Motor neuron (in vitro differentiated cells): ENCODE measurements around the gene C1orf159. TPM values are rescaled to one million over a fixed set of nuclear protein-coding genes. Genes with fewer than 3 reads are reported as not detected.
A peak's percentile ranks its signal among the peaks of the same experiment; 100 is the strongest.

Experiments used
- ATAC-seq, 8 experiments: fragments of 200-7000 bp; cut with Tn5 transposase; replicated peaks in 6 of 8; 2 replicates each; pipeline ENCODE4 v1.8.0; 2021; ENCODE audit warnings: mild to moderate bottlenecking in 8 of 8, moderate library complexity in 8 of 8
- H3K27ac ChIP-seq, 2 donors: fragments of 250-450 bp; sonication (Bioruptor Pico); 2 replicates each; pipeline ENCODE4 v1.9.0; 2021; ENCODE audit warnings: antibody characterized with exemption in 2 of 2, mild to moderate bottlenecking in 2 of 2, moderate library complexity in 1 of 2
- H3K4me1 ChIP-seq, 2 donors: fragments of 250-450 bp; sonication (Bioruptor Pico); replicated peaks in 1 of 2; 2 replicates each; pipeline ENCODE4 v1.6.1; 2021; ENCODE audit warnings: antibody characterized with exemption in 2 of 2, mild to moderate bottlenecking in 2 of 2, moderate library complexity in 1 of 2
- H3K4me3 ChIP-seq, 5 donors: fragments of 250-450 bp; sonication (Bioruptor Pico); 2 replicates each; pipeline ENCODE4 v1.9.0; 2021; ENCODE audit warnings: antibody characterized with exemption in 5 of 5, mild to moderate bottlenecking in 5 of 5, moderate library complexity in 4 of 5
- WGBS, 10 experiments: fragments of 450-650 bp; shearing (Covaris generic); methylation state at CpG; one replicate each; pipeline ENCODE4 v1.0.0; 2022; 5-methylcytosine and 5-hydroxymethylcytosine counted together
- in situ Hi-C, 9 experiments: fragments of 400-800 bp; cut with MboI; loops; one replicate each; pipeline ENCODE4 v1.15.0; 2021; ENCODE audit warnings: low sequenced_read_pairs in 9 of 9, low pct_unique_long_range_greater_than_20kb in 2 of 9; ENCODE audit not compliant: unreplicated experiment in 9 of 9
- total RNA-seq, 8 experiments: library from RNA; unstranded; fragments of 300-600 nt; gene quantifications; 2 replicates each; pipeline versions ENCODE4 v1.2.3 to v1.2.4, GENCODE V29; 2022

Gene C1orf159
- total RNA-seq, 8 experiments from 2014 or later = 5.8 to 17.9 (median 9.7) TPM

- ATAC-seq = peak in 3 of 8 experiments; percentile 28 to 75 (median 52)
- in situ Hi-C loops = no loop called here
- H3K27ac ChIP-seq = no peak within 1 kb of the TSS
- H3K4me1 ChIP-seq = peaks cover 5 to 16% of the 10 kb centered on the region in 2 donors
- WGBS, 10 experiments = 10 to 90% (median 64%) methylated on average over 2 to 6 of the region's 35 CpGs; no CpG with 5 or more reads in 5 of the 10 experiments
- H3K4me3 ChIP-seq = no peak within 1 kb of the TSS
These were observed 41.9 kb downstream of the C1orf159 start, which contains the start of gene RNF223 for GRCh38 chr1:1073743-1074587. TSS of gene RNF223 (minus strand) at chr1:1074306. CDS start at chr1:1072566, 1,740 bp downstream.

GRCh38 chr1:1072849-1073742 lies 42.8 kb downstream of the C1orf159 start:
- Histone ChIP-seq H3K4me1 (peaks cover 10 to 21% of the 10 kb centered on the region in 2 donors), H3K4me3 (no peak overlapping the region), H3K27ac (no peak overlapping the region)
- in situ Hi-C loops = no loop called here
- WGBS, 10 experiments = 24 to 90% (median 60%) methylated on average over 2 to 7 of the region's 28 CpGs; no CpG with 5 or more reads in 5 of the 10 experiments
- no peak for ATAC-seq

GRCh38 chr1:1072299-1072848 lies 43.5 kb downstream of the C1orf159 start:
- WGBS, 10 experiments = 0 to 60% (median 41%) methylated on average over 1 to 6 of the region's 21 CpGs; no CpG with 5 or more reads in 6 of the 10 experiments
- Histone ChIP-seq H3K4me1 (peaks cover 16 to 28% of the 10 kb centered on the region in 2 donors), H3K4me3 (no peak overlapping the region), H3K27ac (no peak overlapping the region)
- in situ Hi-C loops = no loop called here
- ATAC-seq = no peak

GRCh38 chr1:1071486-1072298 lies 44.2 kb downstream of the C1orf159 start:
- in situ Hi-C loops = no loop called here
- WGBS, 10 experiments = 74 to 76% methylated on average over 4 to 7 of the region's 56 CpGs; no CpG with 5 or more reads in 8 of the 10 experiments
- Histone ChIP-seq H3K4me1 (peaks cover 16 to 28% of the 10 kb centered on the region in 2 donors), H3K27ac (no peak overlapping the region), H3K4me3 (no peak overlapping the region)
- no peak for ATAC-seq

GRCh38 chr1:1069711-1070676 lies 45.9 kb downstream of the C1orf159 start:
- ATAC-seq = peak in 7 of 8 experiments; percentile 6 to 78 (median 69)
- in situ Hi-C loops = no loop called here
- 33 to 100% (median 36%) methylated on average over 1 to 14 of the region's 40 CpGs; no CpG with 5 or more reads in 6 of the 10 experiments for WGBS, 10 experiments

GRCh38 chr1:1069056-1069710 lies 46.7 kb downstream of the C1orf159 start:
- in situ Hi-C loops = no loop called here
- peak in 7 of 8 experiments; percentile 11 to 61 (median 53) for ATAC-seq
- H3K27ac ChIP-seq = peak overlapping the region in 1 of 2 donors; percentile 0
- H3K4me1 ChIP-seq = peaks cover 20 to 36% of the 10 kb centered on the region in 2 donors
- WGBS, 10 experiments = 1 to 32% (median 4%) methylated on average over 5 to 18 of the region's 75 CpGs; no CpG with 5 or more reads in 7 of the 10 experiments
- peak overlapping the region; percentile 39 to 75 (median 49) for H3K4me3 ChIP-seq

More at GRCh38 chr1:1069711-1070676, 45.9 kb downstream of the C1orf159 start:
- Histone ChIP-seq H3K4me3 (peak overlapping the region; percentile 39 to 75 (median 49)), H3K27ac (peak overlapping the region in 1 of 2 donors; percentile 43), H3K4me1 (peaks cover 16 to 32% of the 10 kb centered on the region in 2 donors)

- peak in 7 of 8 experiments; percentile 3 to 20 (median 13) for ATAC-seq
- H3K4me3 ChIP-seq = peak overlapping the region; percentile 39 to 75 (median 49)
- WGBS, 10 experiments = no CpG with 5 or more reads among the region's 55 CpGs
- H3K27ac ChIP-seq = no peak overlapping the region
- peaks cover 23 to 42% of the 10 kb centered on the region in 2 donors for H3K4me1 ChIP-seq
- in situ Hi-C loops = no loop called here
These were observed 47.3 kb downstream of the C1orf159 start for GRCh38 chr1:1068517-1069055.

GRCh38 chr1:1067860-1068516 lies 47.9 kb downstream of the C1orf159 start:
- H3K4me1 ChIP-seq = peaks cover 23 to 48% of the 10 kb centered on the region in 2 donors
- ATAC-seq = no peak
- WGBS, 10 experiments = 0 to 100% (median 14%) methylated on average over 1 to 20 of the region's 32 CpGs; no CpG with 5 or more reads in 5 of the 10 experiments
- no peak overlapping the region for H3K27ac ChIP-seq
- peak overlapping the region in 4 of 5 donors; percentile 39 to 75 (median 50) for H3K4me3 ChIP-seq
- in situ Hi-C loops = no loop called here

- no peak overlapping the region for H3K27ac ChIP-seq
- peaks cover 24 to 54% of the 10 kb centered on the region in 2 donors for H3K4me1 ChIP-seq
- in situ Hi-C loops = no loop called here
- WGBS, 10 experiments = 11 to 22% (median 19%) methylated on average over 12 to 18 of the region's 54 CpGs; no CpG with 5 or more reads in 7 of the 10 experiments
- ATAC-seq = peak in 1 of 8 experiments; percentile 4
- peak overlapping the region in 2 of 5 donors; percentile 1 to 51 for H3K4me3 ChIP-seq
These were observed 48.5 kb downstream of the C1orf159 start for GRCh38 chr1:1067284-1067859.
